BE2C (cell line): ENCODE measurements around the gene RPH3AL.
A peak's percentile ranks its signal among the peaks of the same experiment; 100 is the strongest.

ENCODE experiments used
- DNase-seq: peaks from one replicate; pipeline ENCODE4 v3.0.0-alpha.2; 2020
- H3K27me3 ChIP-seq: fragments of 250-450 bp; sonication (Bioruptor Pico); 2 replicates; pipeline ENCODE4 v1.5.1; 2020; ENCODE audit warnings: mild to moderate bottlenecking
- H3K36me3 ChIP-seq: fragments of 250-450 bp; sonication (Bioruptor Pico); 2 replicates; pipeline ENCODE4 v1.5.1; 2020; ENCODE audit warnings: mild to moderate bottlenecking
- H3K4me1 ChIP-seq: fragments of 250-450 bp; sonication (Bioruptor Pico); 2 replicates; pipeline ENCODE4 v1.5.1; 2020
- H3K4me3 ChIP-seq: 2 replicates; pipeline ENCODE4 v1.5.1; 2011; ENCODE audit warnings: low read depth, low read length
- H3K9me3 ChIP-seq: fragments of 250-450 bp; sonication (Bioruptor Pico); 2 replicates; pipeline ENCODE4 v1.5.1; 2020
- TF ChIP-seq, protein P1 (sequence below): IDR thresholded peaks from 2 replicates; pipeline ENCODE4 v1.5.1; 2012; ENCODE audit warnings: mild to moderate bottlenecking, low read depth, low read length

Gene RPH3AL

DNA sequence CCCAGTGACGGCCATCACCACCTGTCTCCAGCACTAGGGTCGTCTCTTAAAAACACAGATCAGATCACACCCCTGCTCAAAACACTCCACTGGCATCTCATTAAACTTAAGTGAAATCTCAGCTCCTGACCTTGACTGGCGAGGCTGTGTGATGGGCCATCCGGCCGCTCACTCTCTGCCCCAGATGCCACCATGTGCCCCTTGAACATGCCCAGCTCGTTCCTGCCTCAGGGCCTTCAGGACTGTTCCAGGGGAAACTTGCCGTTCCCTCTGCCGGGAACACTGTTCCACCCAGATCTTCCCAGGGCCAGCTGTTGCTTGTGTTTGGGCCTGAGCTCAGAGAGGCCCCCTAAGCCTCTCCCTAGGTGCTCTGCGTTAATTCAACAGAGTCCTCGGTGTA is 39.4 kb downstream of the RPH3AL start:
- no peaks in the 10 kb centered on the region for H3K27me3 ChIP-seq

GRCh38 chr17:312476-313148 is 40.0 kb downstream of the RPH3AL start:
- no peak for DNase-seq
- TF ChIP-seq, protein P1, sequence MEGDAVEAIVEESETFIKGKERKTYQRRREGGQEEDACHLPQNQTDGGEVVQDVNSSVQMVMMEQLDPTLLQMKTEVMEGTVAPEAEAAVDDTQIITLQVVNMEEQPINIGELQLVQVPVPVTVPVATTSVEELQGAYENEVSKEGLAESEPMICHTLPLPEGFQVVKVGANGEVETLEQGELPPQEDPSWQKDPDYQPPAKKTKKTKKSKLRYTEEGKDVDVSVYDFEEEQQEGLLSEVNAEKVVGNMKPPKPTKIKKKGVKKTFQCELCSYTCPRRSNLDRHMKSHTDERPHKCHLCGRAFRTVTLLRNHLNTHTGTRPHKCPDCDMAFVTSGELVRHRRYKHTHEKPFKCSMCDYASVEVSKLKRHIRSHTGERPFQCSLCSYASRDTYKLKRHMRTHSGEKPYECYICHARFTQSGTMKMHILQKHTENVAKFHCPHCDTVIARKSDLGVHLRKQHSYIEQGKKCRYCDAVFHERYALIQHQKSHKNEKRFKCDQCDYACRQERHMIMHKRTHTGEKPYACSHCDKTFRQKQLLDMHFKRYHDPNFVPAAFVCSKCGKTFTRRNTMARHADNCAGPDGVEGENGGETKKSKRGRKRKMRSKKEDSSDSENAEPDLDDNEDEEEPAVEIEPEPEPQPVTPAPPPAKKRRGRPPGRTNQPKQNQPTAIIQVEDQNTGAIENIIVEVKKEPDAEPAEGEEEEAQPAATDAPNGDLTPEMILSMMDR: no peak

More for the DNA sequence above, 39.4 kb downstream of the RPH3AL start:
- no peak overlapping the region for H3K4me3 ChIP-seq
- TF ChIP-seq, protein P1: no peak
- H3K4me1 ChIP-seq: no peaks in the 10 kb centered on the region
- no peaks in the 10 kb centered on the region for H3K36me3 ChIP-seq
- no peak for DNase-seq
- no peaks in the 10 kb centered on the region for H3K9me3 ChIP-seq

DNA sequence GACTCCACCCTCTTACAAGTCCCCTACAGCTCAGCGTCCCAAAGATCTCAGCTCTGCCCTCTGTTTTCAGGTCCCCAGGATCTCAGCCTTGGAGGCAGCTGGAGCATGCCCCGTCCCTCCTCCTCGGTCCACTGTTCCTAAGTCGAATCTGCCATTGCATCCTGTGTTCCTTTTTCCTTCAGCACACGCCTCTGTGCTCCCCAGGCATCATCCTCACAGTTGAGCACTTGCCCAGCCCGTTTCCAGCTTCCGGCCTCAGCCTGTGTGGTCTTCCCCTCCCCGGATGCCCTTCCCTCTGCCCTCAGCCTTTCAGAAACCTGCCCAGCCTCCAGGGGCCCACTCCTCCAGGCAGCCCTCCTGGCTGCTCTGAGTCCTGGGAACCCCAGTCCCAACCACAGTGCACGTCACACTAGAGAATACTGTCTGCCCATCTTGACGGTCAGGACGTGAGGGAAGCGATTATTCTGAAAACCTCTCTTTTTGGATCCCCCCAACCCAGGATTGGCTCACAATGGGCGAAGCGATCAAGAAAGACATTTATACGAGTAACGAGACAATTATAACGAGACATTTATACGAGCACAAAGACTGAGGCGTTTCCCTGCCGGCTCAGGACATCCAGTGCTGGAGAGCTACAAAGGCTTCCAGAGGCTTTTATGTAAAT is 41.4 kb downstream of the RPH3AL start:
- H3K36me3 ChIP-seq: no peaks in the 10 kb centered on the region
- H3K4me1 ChIP-seq: no peaks in the 10 kb centered on the region
- no peak for DNase-seq
- TF ChIP-seq, protein P1: no peak
- no peaks in the 10 kb centered on the region for H3K9me3 ChIP-seq
- H3K27me3 ChIP-seq: no peaks in the 10 kb centered on the region
- no peak overlapping the region for H3K4me3 ChIP-seq

More at GRCh38 chr17:312476-313148, 40.0 kb downstream of the RPH3AL start:
- no peaks in the 10 kb centered on the region for H3K9me3 ChIP-seq
- no peaks in the 10 kb centered on the region for H3K36me3 ChIP-seq
- H3K4me1 ChIP-seq: no peaks in the 10 kb centered on the region
- H3K27me3 ChIP-seq: no peaks in the 10 kb centered on the region
- H3K4me3 ChIP-seq: no peak overlapping the region

GRCh38 chr17:310111-311010 is 42.2 kb downstream of the RPH3AL start:
- Histone ChIP-seq H3K4me1 (no peaks in the 10 kb centered on the region), H3K36me3 (no peaks in the 10 kb centered on the region), H3K4me3 (no peak overlapping the region), H3K27me3 (no peaks in the 10 kb centered on the region), H3K9me3 (no peaks in the 10 kb centered on the region)
- DNase-seq: no peak
- TF ChIP-seq, protein P1: no peak

DNA sequence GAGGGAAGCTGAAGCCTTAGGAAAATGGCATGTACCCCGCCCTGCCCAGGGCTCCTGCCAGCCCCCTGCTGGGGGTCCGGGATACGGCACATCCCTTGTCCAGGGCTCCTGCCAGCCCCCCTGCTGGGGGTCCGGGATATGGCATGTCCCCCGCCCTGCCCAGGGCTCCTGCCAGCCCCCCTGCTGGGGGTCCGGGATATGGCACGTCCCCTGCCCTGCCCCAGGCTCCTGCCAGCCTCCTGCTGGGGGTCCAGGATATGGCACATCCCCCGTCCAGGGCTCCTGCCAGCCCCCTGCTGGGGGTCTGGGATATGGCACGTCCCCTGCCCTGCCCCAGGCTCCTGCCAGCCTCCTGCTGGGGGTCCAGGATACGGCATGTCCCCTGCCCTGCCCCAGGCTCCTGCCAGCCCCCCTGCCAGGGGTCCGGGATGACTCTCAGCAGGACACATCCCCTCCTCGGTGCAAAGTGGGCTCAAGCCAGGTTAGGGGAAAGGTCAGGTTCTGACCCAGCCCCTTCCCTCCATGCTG is 43.2 kb downstream of the RPH3AL start:
- no peaks in the 10 kb centered on the region for H3K9me3 ChIP-seq
- H3K27me3 ChIP-seq: no peaks in the 10 kb centered on the region
- peak; percentile 40 for DNase-seq
- H3K4me3 ChIP-seq: no peak overlapping the region
- no peaks in the 10 kb centered on the region for H3K4me1 ChIP-seq
- TF ChIP-seq, protein P1: peak; percentile 58
- no peaks in the 10 kb centered on the region for H3K36me3 ChIP-seq
